Esophagus muscularis mucosa (tissue), 4 donors: ENCODE measurements around the gene TRPV6. TPM values are rescaled to one million over a fixed set of nuclear protein-coding genes. Genes with fewer than 3 reads are reported as not detected.

Experiments used
- DNase-seq: peaks from one replicate; pipeline ENCODE4 v3.0.0-alpha.2; 2017; ENCODE audit errors: extremely low spot score
- H3K27ac ChIP-seq, 4 donors: fragments of 200-600 bp; sonication (generic); replicated peaks in 1 of 4; 1 replicate in 3 of 4; 2 replicates in 1 of 4; pipeline ENCODE4 v1.5.1; 2016 to 2019; ENCODE audit warnings: mild to moderate bottlenecking in 1 of 4
- H3K27me3 ChIP-seq, 4 donors: fragments of 200-600 bp; sonication (generic); one replicate each; pipeline versions ENCODE4 v1.5.1 to v1.6.0; 2016 to 2019
- H3K36me3 ChIP-seq, 4 donors: fragments of 200-600 bp; sonication (generic); one replicate each; pipeline ENCODE4 v1.5.1; 2016 to 2019
- H3K4me1 ChIP-seq, 4 donors: fragments of 200-600 bp; sonication (generic); one replicate each; pipeline ENCODE4 v1.5.1; 2016 to 2019
- H3K4me3 ChIP-seq, 4 donors: fragments of 200-600 bp; sonication (generic); 1 replicate in 2 of 4; 2 replicates in 2 of 4; pipeline ENCODE4 v1.5.1; 2016 to 2019; ENCODE audit warnings: mild to moderate bottlenecking in 4 of 4, moderate library complexity in 1 of 4
- H3K9me3 ChIP-seq, 4 donors: fragments of 200-600 bp; sonication (generic); 1 replicate in 3 of 4; 2 replicates in 1 of 4; pipeline ENCODE4 v1.5.1; 2016 to 2019
- EP300 ChIP-seq: sonication (generic); formaldehyde crosslinking; IDR thresholded peaks from one replicate; pipeline ENCODE4 v1.6.1; 2017; ENCODE audit warnings: antibody characterized with exemption
- POLR2A ChIP-seq: fragments of 450-650 bp; IDR thresholded peaks from one replicate; pipeline ENCODE4 v1.6.1; 2017; ENCODE audit warnings: antibody characterized with exemption, moderate library complexity, mild to moderate bottlenecking, low read depth
- POLR2AphosphoS5 ChIP-seq, 2 donors: sonication (generic); formaldehyde crosslinking; IDR thresholded peaks; one replicate each; pipeline ENCODE4 v1.6.1; 2017; ENCODE audit warnings: antibody characterized with exemption in 2 of 2
- WGBS: methylation state at CpG from one replicate; pipeline ENCODE4 v1.1.5; 2018; 5-methylcytosine and 5-hydroxymethylcytosine counted together
- intact Hi-C: fragments of 100-400 bp; cut with DNase I; formaldehyde crosslinking; loops from one replicate; pipeline ENCODE4 v1.15.1; 2023
- total RNA-seq, 4 donors: library from RNA; depleted of rRNA; stranded (reverse); fragments of >200 nt; gene quantifications; one replicate each; pipeline versions ENCODE4 v1.1.0 to v1.2.1, GENCODE V29; 2016
- TF ChIP-seq, protein P1 (sequence below), 3 experiments: fragments of 200-600 bp in 2 of 3; fragments of 450-650 bp in 1 of 3; sonication (generic) in 2 of 3; IDR thresholded peaks; one replicate each; pipeline ENCODE4 v1.5.1; 2017 to 2019; ENCODE audit warnings: antibody characterized with exemption in 3 of 3, mild to moderate bottlenecking in 2 of 3, moderate library complexity in 1 of 3

TRPV6 gene
- total RNA-seq, 4 donors from 2014 or later = not detected

DNA sequence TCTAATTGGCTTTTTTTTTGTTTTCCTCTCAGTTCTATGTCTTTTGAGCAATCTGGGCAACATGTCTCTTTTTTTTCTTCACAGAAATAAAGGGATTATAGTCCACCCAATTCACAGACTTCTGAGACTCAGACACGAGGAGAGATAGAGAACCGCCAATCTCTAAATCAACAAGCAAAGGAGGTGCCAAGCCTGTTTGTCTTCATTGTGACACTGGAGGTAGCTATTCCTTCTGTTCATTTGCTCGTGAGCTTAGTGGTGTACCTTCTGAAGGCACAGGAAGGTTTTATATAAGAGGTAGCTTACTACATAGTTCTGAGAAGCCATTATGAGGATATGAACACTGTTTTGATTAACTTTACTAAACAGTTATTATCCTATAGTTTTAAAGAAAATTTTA, 24.6 kb downstream of the TRPV6 start:
- H3K4me1 ChIP-seq = peaks cover 4 to 13% (median 6%) of the 10 kb centered on the region in 4 donors
- 93% methylated on average over 3 of the region's 3 CpGs for WGBS
- no peak for TF ChIP-seq POLR2AphosphoS5 (IDR thresholded peaks at IDR 0.05)
- TF ChIP-seq, protein P1, sequence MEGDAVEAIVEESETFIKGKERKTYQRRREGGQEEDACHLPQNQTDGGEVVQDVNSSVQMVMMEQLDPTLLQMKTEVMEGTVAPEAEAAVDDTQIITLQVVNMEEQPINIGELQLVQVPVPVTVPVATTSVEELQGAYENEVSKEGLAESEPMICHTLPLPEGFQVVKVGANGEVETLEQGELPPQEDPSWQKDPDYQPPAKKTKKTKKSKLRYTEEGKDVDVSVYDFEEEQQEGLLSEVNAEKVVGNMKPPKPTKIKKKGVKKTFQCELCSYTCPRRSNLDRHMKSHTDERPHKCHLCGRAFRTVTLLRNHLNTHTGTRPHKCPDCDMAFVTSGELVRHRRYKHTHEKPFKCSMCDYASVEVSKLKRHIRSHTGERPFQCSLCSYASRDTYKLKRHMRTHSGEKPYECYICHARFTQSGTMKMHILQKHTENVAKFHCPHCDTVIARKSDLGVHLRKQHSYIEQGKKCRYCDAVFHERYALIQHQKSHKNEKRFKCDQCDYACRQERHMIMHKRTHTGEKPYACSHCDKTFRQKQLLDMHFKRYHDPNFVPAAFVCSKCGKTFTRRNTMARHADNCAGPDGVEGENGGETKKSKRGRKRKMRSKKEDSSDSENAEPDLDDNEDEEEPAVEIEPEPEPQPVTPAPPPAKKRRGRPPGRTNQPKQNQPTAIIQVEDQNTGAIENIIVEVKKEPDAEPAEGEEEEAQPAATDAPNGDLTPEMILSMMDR (IDR thresholded peaks at IDR 0.05) = no peak
- no peak for TF ChIP-seq POLR2A
- no peak for TF ChIP-seq EP300
- H3K9me3 ChIP-seq = no peaks in the 10 kb centered on the region
- peaks cover 0 to 25% (median 5%) of the 10 kb centered on the region in 4 donors for H3K36me3 ChIP-seq
- H3K27me3 ChIP-seq = no peaks in the 10 kb centered on the region
- DNase-seq = no peak
- H3K4me3 ChIP-seq = no peak overlapping the region
- H3K27ac ChIP-seq = no peak overlapping the region
- intact Hi-C loops = no loop called here

DNA sequence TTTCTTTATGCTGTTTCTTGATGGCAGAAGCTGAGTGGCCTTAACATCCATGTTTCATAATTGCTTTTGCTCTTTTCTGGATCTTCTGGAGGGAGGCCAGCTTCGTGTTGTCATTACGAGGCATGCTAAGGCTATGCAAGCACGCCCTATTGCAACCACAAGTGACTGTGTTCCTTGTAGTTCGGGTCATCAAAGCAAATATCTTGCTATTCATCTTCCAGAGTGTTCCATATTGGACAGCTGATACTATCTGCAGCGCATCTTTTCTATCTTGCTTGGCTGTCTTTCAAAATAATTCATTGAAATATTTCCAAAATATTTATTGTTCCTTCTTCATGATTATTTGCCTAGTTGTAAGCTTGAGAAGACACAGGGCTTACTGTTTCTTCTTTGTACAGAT, 25.7 kb downstream of the TRPV6 start:
- WGBS = 51% methylated on average over 5 of the region's 5 CpGs
- no peaks in the 10 kb centered on the region for H3K9me3 ChIP-seq
- TF ChIP-seq EP300 (no peak), POLR2AphosphoS5 (IDR thresholded peaks at IDR 0.05) (no peak), POLR2A (no peak)
- TF ChIP-seq, protein P1 (IDR thresholded peaks at IDR 0.05) = no peak
- no peak overlapping the region for H3K27ac ChIP-seq
- intact Hi-C loops = no loop called here
- peaks cover 0 to 25% (median 5%) of the 10 kb centered on the region in 4 donors for H3K36me3 ChIP-seq
- peaks cover 12 to 24% (median 17%) of the 10 kb centered on the region in 4 donors for H3K4me1 ChIP-seq
- H3K4me3 ChIP-seq = no peak overlapping the region
- no peak for DNase-seq
- no peaks in the 10 kb centered on the region for H3K27me3 ChIP-seq

DNA sequence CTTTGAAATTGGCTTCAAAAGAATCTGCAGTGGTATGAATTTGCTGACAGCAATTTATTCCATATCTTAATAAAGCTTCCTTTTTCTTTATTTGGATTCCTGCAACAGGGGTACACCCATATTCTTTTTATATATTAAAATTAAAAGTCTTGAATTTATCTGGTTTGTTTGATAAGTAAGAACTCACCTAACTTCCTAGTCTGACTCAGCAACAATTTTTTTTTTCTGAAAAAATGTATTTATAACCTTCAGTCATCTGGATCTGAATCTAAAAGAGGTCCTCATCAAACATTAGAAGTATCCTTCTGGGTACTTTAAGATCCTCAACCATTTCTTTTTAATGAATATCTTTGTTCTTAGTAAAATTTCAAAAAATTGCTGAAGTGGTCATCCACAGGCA, 26.1 kb downstream of the TRPV6 start:
- intact Hi-C loops = no loop called here
- Histone ChIP-seq H3K36me3 (peaks cover 0 to 23% (median 4%) of the 10 kb centered on the region in 4 donors), H3K27ac (no peak overlapping the region), H3K27me3 (no peaks in the 10 kb centered on the region), H3K4me1 (peaks cover 12 to 25% (median 17%) of the 10 kb centered on the region in 4 donors), H3K4me3 (no peak overlapping the region), H3K9me3 (no peaks in the 10 kb centered on the region)
- DNase-seq = no peak
- TF ChIP-seq POLR2A (no peak), POLR2AphosphoS5 (IDR thresholded peaks at IDR 0.05) (no peak), EP300 (no peak)
- TF ChIP-seq, protein P1 (IDR thresholded peaks at IDR 0.05) = no peak

DNA sequence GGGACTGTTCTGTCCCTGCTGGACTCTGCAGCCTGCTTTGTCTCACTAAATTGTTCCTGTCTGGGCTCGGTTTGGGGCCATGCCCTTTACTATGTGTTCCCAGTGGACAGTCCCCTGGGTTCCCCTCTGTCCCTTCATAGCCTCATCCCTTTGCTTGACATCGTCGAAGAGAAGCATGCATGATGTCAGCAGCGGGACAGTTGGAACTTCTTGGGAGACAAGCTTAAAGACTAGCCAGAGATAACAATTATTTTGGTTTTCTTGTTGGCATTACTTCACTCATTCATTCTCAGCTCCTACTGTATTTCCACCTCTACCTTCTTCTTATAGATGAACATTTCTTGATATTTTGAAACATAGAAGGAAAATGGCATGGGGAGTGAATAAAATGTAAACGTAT, 27.9 kb downstream of the TRPV6 start:
- H3K27ac ChIP-seq = no peak overlapping the region
- no peak for DNase-seq
- TF ChIP-seq POLR2A (no peak), POLR2AphosphoS5 (IDR thresholded peaks at IDR 0.05) (no peak), EP300 (no peak)
- TF ChIP-seq, protein P1 (IDR thresholded peaks at IDR 0.05) = no peak

DNA sequence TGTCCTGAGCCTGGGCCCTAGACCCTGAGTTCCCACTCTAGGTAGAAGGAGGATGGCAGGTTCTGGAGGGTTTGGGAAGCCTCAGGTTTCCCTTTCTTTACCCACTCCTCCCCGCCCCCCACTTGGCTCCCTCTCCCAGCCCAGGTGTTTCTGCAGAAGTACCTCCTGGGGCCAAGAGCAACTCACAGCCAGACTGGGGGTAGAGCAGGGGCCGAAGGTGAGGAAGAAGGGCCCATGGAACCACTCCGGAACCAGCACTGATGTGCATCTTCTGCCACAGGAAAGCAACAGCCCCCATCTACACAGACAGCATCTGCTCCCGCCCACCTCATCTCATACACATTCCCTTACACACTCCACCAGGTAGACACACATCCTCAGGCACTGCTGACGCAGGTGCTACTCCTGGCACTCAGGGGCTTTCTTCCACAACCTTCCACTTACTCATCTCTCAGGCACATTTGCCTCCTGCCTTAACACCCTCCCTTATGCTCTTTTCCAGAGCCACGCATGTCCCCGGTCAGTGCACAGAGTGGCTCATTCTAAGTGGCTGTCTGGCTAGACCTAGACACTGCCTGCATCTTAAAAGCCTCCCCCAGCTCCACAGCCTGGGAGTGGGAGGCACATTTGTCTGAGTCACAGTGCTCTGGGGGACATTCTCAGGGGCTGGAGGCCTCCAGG, 28.8 kb downstream of the TRPV6 start:
- no peak overlapping the region for H3K4me3 ChIP-seq
- no peak for TF ChIP-seq EP300
- TF ChIP-seq POLR2A = no peak
- TF ChIP-seq, protein P1 (IDR thresholded peaks at IDR 0.05) = no peak
- TF ChIP-seq POLR2AphosphoS5 (IDR thresholded peaks at IDR 0.05) = no peak
- no peaks in the 10 kb centered on the region for H3K9me3 ChIP-seq
- peaks cover 0 to 2% (median 0%) of the 10 kb centered on the region in 4 donors for H3K36me3 ChIP-seq
- peaks cover 12 to 33% (median 26%) of the 10 kb centered on the region in 4 donors for H3K4me1 ChIP-seq
- 90% methylated on average over 5 of the region's 7 CpGs for WGBS
- no peaks in the 10 kb centered on the region for H3K27me3 ChIP-seq
- intact Hi-C loops = no loop called here
- no peak for DNase-seq
- H3K27ac ChIP-seq = no peak overlapping the region

More for the DNA sequence above, 27.9 kb downstream of the TRPV6 start:
- WGBS = 84% methylated on average over 5 of the region's 5 CpGs
- intact Hi-C loops = no loop called here
- Histone ChIP-seq H3K4me1 (peaks cover 12 to 33% (median 26%) of the 10 kb centered on the region in 4 donors), H3K4me3 (no peak overlapping the region), H3K36me3 (peaks cover 0 to 6% (median 0%) of the 10 kb centered on the region in 4 donors), H3K27me3 (no peaks in the 10 kb centered on the region), H3K9me3 (no peaks in the 10 kb centered on the region)
